GM18526 (cell line): ENCODE data around the gene NEAT1.
A peak's percentile ranks its signal among the peaks of the same experiment; 100 is the strongest.

Experiments
- POLR2A ChIP-seq: IDR thresholded peaks from 3 replicates; pipeline ENCODE4 v1.6.1; 2011; ENCODE audit not compliant: insufficient read length; ENCODE audit errors: extremely low read depth

The NEAT1 gene

DNA sequence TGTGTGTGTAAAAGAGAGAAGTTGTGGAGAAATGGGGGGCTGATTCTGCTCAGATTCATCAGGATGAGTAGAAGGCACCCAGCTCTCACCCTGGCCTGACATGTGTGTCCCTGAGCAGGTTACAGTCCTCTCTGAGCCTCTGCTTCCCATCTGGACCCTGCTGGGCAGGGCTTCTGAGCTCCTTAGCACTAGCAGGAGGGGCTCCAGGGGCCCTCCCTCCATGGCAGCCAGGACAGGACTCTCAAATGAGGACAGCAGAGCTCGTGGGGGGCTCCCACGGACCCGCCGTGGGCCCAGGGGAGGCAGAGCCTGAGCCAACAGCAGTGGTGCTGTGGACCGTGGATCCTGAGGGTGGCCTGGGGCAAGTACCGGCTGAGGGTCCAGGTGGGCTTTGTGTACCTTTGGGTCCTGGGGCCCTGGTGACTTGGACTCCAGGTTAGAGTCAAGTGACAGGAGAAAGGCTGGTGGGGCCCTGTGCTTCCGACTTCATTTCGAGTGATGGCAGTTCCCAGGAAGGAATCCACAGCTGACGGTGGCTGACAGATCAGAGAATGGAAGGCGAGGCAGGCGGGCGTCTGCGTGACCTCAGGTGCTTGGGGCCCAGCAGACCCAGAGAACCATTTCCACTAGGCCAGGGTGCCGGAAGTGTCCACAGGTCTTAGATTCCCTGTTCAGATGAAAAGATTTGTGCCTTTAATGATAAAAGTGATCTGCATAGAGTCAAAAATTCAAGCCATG is 21.9 kb downstream of the NEAT1 start:
- TF ChIP-seq POLR2A: peak; percentile 13

DNA sequence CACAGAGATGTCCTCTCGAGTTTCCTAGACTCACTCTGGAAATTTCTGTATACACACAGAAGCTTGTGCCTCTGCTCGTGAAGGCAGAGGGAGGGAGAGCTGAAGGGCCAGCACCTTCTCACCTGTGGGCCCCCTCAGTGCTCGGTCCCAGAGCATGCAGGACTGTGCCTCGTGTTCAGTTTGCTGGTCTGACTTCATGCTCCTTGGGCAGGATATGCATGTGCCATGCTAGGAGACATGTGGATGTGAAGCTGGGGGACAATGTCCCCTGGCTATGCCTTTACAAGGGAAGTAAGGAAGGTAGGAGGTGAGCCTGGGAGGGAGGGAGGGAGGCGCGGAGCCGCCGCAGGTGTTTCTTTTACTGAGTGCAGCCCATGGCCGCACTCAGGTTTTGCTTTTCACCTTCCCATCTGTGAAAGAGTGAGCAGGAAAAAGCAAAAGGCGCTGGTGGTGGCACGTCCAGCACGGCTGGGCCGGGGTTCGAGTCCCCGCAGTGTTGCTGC is 22.6 kb downstream of the NEAT1 start:
- no peak for TF ChIP-seq POLR2A

DNA sequence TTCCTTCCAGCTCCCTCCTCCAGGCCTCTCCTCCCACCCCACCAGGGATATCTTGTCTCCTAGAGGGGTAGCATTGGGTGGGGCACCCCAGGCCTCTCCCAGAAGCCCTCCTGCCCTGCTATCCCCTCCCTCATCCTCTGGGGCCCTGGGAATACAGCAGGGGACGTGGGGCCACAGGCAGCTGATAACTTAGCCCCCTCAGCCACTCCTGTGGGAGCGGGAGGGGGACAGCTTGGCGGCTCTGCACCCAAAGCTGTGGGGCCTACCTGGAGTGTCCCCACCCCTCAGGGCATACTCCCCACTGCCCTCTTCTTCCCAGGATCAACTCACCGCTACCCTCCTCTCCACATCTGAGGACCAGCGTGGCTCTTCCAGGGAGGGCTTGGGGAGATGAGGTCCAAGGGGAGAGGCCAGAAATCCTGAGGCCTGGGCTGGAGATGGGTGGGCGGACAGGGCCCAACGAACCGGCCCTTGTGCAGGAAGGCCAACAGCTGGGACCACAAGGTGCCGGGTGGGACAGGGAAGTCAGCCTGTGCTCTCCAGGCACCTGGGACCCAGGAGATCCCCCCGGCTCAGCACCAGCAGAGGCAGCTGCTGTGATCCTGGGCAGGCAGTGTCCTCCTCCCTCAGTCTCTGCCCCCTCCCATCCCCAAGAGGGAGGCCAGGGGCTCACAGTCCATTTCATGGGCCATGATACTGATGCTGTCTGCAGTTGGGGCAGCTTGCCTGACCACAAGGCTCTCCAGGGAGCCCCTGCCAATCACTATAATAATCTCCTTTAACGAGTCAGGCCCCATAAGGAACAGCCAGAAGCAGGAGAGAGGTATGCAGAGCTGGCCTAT is 23.2 kb downstream of the NEAT1 start:
- no peak for TF ChIP-seq POLR2A

GRCh38 chr11:65446446-65447277 is 24.1 kb downstream of the NEAT1 start:
- peak; percentile 41 for TF ChIP-seq POLR2A

GRCh38 chr11:65448074-65448417 is 25.4 kb downstream of the NEAT1 start:
- no peak for TF ChIP-seq POLR2A

GRCh38 chr11:65448418-65449105 is 26.0 kb downstream of the NEAT1 start:
- TF ChIP-seq POLR2A: no peak

- no peak for TF ChIP-seq POLR2A
Measured at GRCh38 chr11:65452806-65453490, 30.4 kb downstream of the NEAT1 start.

- TF ChIP-seq POLR2A: no peak
Measured at GRCh38 chr11:65454311-65454695, 31.7 kb downstream of the NEAT1 start.

DNA sequence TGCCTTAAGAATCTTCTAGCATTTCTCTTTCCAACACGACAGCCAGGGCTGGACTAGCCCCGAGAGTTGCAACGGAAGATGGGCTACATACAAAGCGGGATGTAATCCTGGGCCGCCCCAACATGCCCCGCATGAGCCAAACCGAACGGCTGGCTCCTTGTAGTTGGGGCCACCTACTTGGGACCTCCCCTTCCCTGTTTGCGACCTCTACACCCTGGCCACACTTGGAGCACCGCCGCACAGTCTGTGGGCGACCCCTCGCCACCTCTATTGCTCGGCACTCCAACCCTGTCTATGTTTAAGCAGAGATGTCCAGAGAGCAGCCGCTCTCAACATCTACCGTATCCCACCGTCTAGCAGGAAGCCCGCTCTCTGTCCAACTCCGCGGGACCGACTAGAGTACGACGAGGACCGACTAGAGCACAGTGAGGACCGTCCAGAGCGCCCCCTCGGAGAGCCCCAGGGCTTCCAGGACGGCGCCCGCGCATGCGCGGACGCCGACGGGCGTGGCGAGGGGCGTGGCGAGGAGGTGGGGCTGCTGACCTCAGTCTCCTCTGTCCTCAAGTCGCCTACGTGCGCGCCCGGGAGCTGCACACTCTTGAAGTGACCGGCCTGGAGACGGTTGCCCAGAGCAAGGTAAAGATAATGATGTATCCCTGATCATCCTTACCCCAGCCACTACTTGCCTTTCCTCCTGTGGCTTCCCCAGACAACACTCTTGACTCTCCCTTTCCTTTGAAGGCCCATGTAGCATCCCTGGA is 32.3 kb downstream of the NEAT1 start:
- peak; percentile 92 for TF ChIP-seq POLR2A

DNA sequence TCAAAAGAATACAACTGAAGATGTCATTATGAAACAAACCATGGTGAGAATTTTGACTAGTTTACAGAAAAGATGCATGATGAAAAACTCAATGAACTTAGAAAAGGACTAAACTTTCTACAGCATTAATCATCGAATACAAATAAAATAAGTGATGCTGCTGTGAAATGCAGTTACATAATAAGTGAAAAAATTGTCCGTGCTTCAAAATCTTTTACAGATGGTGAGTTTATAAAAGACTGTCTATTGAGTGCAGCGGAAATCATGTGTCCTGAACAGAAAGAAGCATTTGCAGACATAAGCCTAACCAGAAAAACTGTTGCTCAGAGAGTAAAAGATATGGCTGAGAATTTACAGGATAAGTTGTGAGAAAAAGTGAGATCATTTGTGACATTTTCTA is 33.8 kb downstream of the NEAT1 start:
- no peak for TF ChIP-seq POLR2A

DNA sequence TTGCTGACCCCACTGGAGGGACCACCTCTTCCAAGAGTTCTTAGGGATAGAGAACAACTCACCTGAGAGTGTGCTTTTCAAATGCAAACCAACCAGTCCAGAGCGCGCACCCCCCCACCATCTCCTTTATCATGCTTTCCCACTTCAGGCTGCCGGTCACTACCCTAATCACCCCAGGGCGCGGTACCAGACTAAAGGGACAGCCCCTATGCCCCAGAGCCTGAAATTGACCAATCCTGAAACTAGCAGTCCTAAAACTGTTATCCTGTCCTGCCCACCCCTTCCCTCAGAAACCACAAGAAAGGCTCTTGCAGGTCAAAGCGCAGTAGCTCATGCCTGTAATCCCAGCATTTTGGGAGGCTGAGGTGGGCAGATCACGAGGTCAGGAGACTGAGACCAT is 37.0 kb downstream of the NEAT1 start:
- TF ChIP-seq POLR2A: no peak

- no peak for TF ChIP-seq POLR2A
Measured at GRCh38 chr11:65468874-65469333, 46.3 kb downstream of the NEAT1 start.

- TF ChIP-seq POLR2A: no peak
Measured at GRCh38 chr11:65470433-65471049, 47.9 kb downstream of the NEAT1 start.
